OCI-LY3 (cell line): ENCODE measurements around the gene C13orf46.

Experiments used
- H2AFZ ChIP-seq: fragments of 200-600, 300-600 bp; shearing (Covaris generic); 2 replicates; pipeline ENCODE4 v1.6.0; 2014; ENCODE audit warnings: antibody characterized with exemption, low read depth, low read length
- H3K27ac ChIP-seq: fragments of 200-600, 300-600 bp; sonication (generic); 2 replicates; pipeline ENCODE4 v1.5.1; 2014; ENCODE audit warnings: mild to moderate bottlenecking, low read length, moderate library complexity, mixed read lengths
- H3K27me3 ChIP-seq: fragments of 200-600, 300-600 bp; sonication (generic); 2 replicates; pipeline ENCODE4 v1.6.1; 2014; ENCODE audit warnings: low read depth, low read length, mixed read lengths
- H3K36me3 ChIP-seq: fragments of 200-600, 300-600 bp; sonication (generic); replicated peaks from 2 replicates; pipeline ENCODE3; 2014; ENCODE audit warnings: low read depth, low read length, mixed read lengths
- H3K4me1 ChIP-seq: fragments of 300-600, 200-600 bp; sonication (generic); 2 replicates; pipeline ENCODE4 v1.6.1; 2014; ENCODE audit warnings: low read length, mixed read lengths
- H3K4me2 ChIP-seq: fragments of 200-600, 300-600 bp; sonication (generic); 2 replicates; pipeline ENCODE4 v1.6.1; 2014; ENCODE audit warnings: low read length, mixed read lengths
- H3K4me3 ChIP-seq: fragments of 300-600, 200-600 bp; sonication (generic); 2 replicates; pipeline ENCODE4 v1.5.1; 2014; ENCODE audit warnings: antibody characterized with exemption, mild to moderate bottlenecking, low read length, moderate library complexity
- H3K79me2 ChIP-seq: fragments of 300-600, 200-600 bp; shearing (Covaris generic); 2 replicates; pipeline ENCODE4 v1.6.1; 2014; ENCODE audit warnings: mild to moderate bottlenecking, low read length, mixed read lengths
- H3K9ac ChIP-seq: fragments of 300-600, 200-600 bp; shearing (Covaris generic); 2 replicates; pipeline ENCODE4 v1.6.0; 2014; ENCODE audit warnings: mild to moderate bottlenecking, low read length, moderate library complexity
- H3K9me3 ChIP-seq: fragments of 200-600, 300-600 bp; shearing (Covaris generic); 2 replicates; pipeline ENCODE4 v1.6.1; 2014; ENCODE audit warnings: low read length, mixed read lengths; ENCODE audit not compliant: insufficient read depth
- H4K20me1 ChIP-seq: fragments of 200-600, 300-600 bp; sonication (generic); 2 replicates; pipeline ENCODE4 v1.6.1; 2016; ENCODE audit warnings: low read length, mixed read lengths; ENCODE audit not compliant: insufficient read depth
- CTCF ChIP-seq: fragments of 200-600, 300-600 bp; sonication (generic); IDR thresholded peaks from 2 replicates; pipeline ENCODE4 v1.5.1; 2014; ENCODE audit warnings: antibody characterized with exemption, low read length, low read depth
- EZH2phosphoT487 ChIP-seq: fragments of 200-600 bp; shearing (Covaris generic); IDR thresholded peaks from 2 replicates; pipeline ENCODE4 v1.6.1; 2018; ENCODE audit warnings: antibody characterized with exemption, mixed run types, low read depth

The C13orf46 gene

DNA sequence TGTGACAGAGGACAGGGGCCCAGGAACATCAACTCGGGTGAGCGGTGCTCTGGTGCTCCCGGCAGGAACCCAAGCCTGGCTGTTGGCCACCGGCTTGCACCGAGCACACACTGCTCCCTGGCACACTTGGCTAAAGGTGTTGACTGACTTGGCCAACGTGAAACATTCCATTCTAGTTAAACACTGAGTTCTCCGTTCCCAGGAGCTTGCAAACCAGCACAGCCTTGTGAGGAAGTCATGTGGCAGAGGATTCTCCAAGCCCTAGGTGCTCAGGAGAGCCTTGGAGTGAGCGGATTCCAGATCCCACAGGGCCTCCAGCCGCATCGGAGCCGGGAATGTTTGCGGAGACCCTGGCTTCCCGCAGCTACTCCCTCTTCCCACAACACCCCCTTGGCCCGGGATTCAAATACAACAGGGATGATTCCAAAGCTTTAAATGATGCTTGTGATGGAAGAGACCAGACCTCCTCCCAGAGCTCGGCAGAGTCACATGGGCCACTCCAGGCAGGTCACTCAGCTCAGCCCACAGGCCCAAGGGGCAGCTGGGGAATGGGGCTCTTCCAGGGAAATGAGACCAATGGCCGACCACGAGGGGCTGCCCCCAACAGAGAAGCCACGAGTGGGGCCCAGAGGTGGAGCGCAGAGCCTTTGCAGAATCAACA, 2.9 kb downstream of the C13orf46 start:
- Histone ChIP-seq H3K4me1 (no peaks in the 10 kb centered on the region), H3K27me3 (no peaks in the 10 kb centered on the region), H2AFZ (no peak overlapping the region), H4K20me1 (no peaks in the 10 kb centered on the region), H3K9ac (no peak overlapping the region), H3K9me3 (peaks cover 5% of the 10 kb centered on the region; the same call in 1 of the 2 replicates), H3K79me2 (no peaks in the 10 kb centered on the region), H3K36me3 (no peaks in the 10 kb centered on the region), H3K4me3 (no peak overlapping the region), H3K4me2 (no peak overlapping the region), H3K27ac (no peak overlapping the region)
- TF ChIP-seq EZH2phosphoT487 (no peak), CTCF (no peak)

DNA sequence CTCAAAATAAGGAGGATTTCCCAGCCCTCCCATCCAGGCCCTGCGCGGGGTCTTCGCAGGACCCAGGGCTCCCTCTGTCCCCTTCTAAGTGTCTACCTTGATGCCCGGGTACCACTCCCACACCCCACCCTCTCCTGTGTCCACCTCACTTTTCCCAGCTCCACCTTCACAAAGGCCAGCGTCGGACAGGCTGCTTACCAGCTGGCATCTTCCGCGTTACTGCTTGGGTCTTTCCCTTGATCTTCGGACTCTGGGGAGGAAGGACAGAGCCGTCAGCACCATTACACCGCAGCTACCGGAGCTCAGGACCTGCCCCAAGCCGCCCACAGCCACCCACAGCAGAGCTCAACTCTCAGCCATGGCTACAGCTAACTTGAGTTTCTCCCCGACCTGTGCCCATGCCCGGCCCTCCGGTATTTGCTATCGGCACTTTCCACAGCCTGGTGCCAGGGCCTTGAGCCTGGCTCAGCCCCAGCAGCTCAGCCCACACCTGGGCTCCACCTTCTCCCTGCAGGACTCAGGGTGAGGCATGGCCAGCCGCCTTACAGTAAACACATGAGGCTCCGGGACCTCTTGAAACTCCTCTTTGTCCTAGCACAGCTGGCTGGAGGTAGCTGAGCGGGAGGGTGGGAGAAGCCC, 3.8 kb downstream of the C13orf46 start:
- Histone ChIP-seq H3K4me2 (no peak overlapping the region), H3K36me3 (no peaks in the 10 kb centered on the region), H3K27ac (no peak overlapping the region), H2AFZ (no peak overlapping the region), H4K20me1 (no peaks in the 10 kb centered on the region), H3K9me3 (peaks cover 5% of the 10 kb centered on the region; the same call in 1 of the 2 replicates), H3K27me3 (no peaks in the 10 kb centered on the region), H3K9ac (no peak overlapping the region), H3K4me3 (no peak overlapping the region), H3K4me1 (no peaks in the 10 kb centered on the region), H3K79me2 (no peaks in the 10 kb centered on the region)
- no peak for TF ChIP-seq CTCF
- TF ChIP-seq EZH2phosphoT487, result no peak

GRCh38 chr13:113969311-113969972, 4.4 kb downstream of the C13orf46 start:
- Histone ChIP-seq H3K79me2 (no peaks in the 10 kb centered on the region), H3K4me3 (no peak overlapping the region), H2AFZ (no peak overlapping the region), H3K9ac (no peak overlapping the region), H3K27me3 (no peaks in the 10 kb centered on the region), H3K27ac (no peak overlapping the region), H3K36me3 (no peaks in the 10 kb centered on the region), H3K4me1 (no peaks in the 10 kb centered on the region), H3K9me3 (peaks cover 5% of the 10 kb centered on the region; the same call in 1 of the 2 replicates), H4K20me1 (no peaks in the 10 kb centered on the region), H3K4me2 (no peak overlapping the region)
- TF ChIP-seq EZH2phosphoT487 (no peak), CTCF (no peak)
